Endothelial cell of umbilical vein (primary cell): ENCODE measurements around the gene CMTM8. TPM values are rescaled to one million over a fixed set of nuclear protein-coding genes. Genes with fewer than 3 reads are reported as not detected.

Experiments
- BruUV-seq: library from RNA; stranded (reverse); fragments of 400-500 nt; replicated peaks from 2 replicates; lab custom pipeline; 2021; lab: Mats Ljungman, UMichigan
- CTCF ChIA-PET: fragments of 300-600, 350-600 bp; sonication (Branson Sonifier 250); formaldehyde crosslinking; loops from one replicate; lab custom pipeline; 2021; ENCODE audit warnings: antibody characterized with exemption, inconsistent platforms; lab: Charles Lee
- POLR2A ChIA-PET: fragments of 300-600, 350-600 bp; sonication (Branson Sonifier 250); formaldehyde crosslinking; loops from one replicate; lab custom pipeline; 2021; ENCODE audit warnings: antibody characterized with exemption, inconsistent platforms; lab: Charles Lee
- DNase-seq: peaks from one replicate; pipeline ENCODE4 v3.0.0-alpha.2; 2011; ENCODE audit warnings: low read depth, low spot score
- FAIRE-seq: peaks from 2 replicates; lab custom pipeline; 2011; peaks lifted over from hg19 to GRCh38; lab: Jason Lieb, UNC
- H2AFZ ChIP-seq: 2 replicates; pipeline ENCODE4 v1.6.0; 2012; ENCODE audit warnings: low read depth, low read length, control low read depth, inconsistent platforms
- H3K27ac ChIP-seq: 2 replicates; pipeline ENCODE4 v1.5.1; 2011; ENCODE audit warnings: low read depth, mild to moderate bottlenecking, control low read depth, low read length, moderate library complexity; ENCODE audit not compliant: insufficient read depth
- H3K27me3 ChIP-seq, 2 experiments: 2 replicates each; pipeline versions ENCODE4 v1.6.0 to v1.6.1; 2011; ENCODE audit warnings: low read length in 2 of 2, mixed read lengths in 1 of 2; ENCODE audit not compliant: control insufficient read depth in 2 of 2, insufficient read depth in 2 of 2
- H3K36me3 ChIP-seq, 2 experiments: 2 replicates in 1 of 2; 3 replicates in 1 of 2; pipeline ENCODE4 v1.5.1; 2011; ENCODE audit warnings: low read length in 2 of 2, mild to moderate bottlenecking in 1 of 2, moderate library complexity in 1 of 2; ENCODE audit not compliant: control insufficient read depth in 2 of 2, insufficient read depth in 2 of 2; ENCODE audit errors: extremely low read depth in 1 of 2
- H3K4me1 ChIP-seq: 3 replicates; pipeline ENCODE4 v1.5.1; 2011; ENCODE audit warnings: mild to moderate bottlenecking, low read length; ENCODE audit not compliant: control insufficient read depth, insufficient read depth; ENCODE audit errors: extremely low read depth
- H3K4me2 ChIP-seq: 2 replicates; pipeline ENCODE4 v1.6.1; 2011; ENCODE audit warnings: low read length, control low read depth, mixed read lengths; ENCODE audit not compliant: insufficient read depth
- H3K4me3 ChIP-seq, 3 experiments: fragments of 200-600 bp in 1 of 3; sonication (generic), shearing (Covaris generic) in 1 of 3; replicated peaks in 1 of 3; 2 replicates each; pipeline ENCODE4 v1.5.1; 2011 to 2016; ENCODE audit warnings: control low read depth in 3 of 3, low read length in 3 of 3, mild to moderate bottlenecking in 2 of 3, inconsistent platforms in 1 of 3, low read depth in 1 of 3, moderate library complexity in 1 of 3; ENCODE audit not compliant: insufficient read depth in 1 of 3
- H3K79me2 ChIP-seq: 2 replicates; pipeline ENCODE4 v1.6.0; 2012; ENCODE audit warnings: low read length, inconsistent platforms; ENCODE audit not compliant: control insufficient read depth, insufficient read depth
- H3K9ac ChIP-seq: replicated peaks from 2 replicates; pipeline ENCODE3; 2011; ENCODE audit warnings: low read length, control low read depth; ENCODE audit not compliant: insufficient read depth; ENCODE audit errors: extremely low read depth
- H3K9me1 ChIP-seq: replicated peaks from 3 replicates; pipeline ENCODE4 v1.6.0; 2011; ENCODE audit warnings: mild to moderate bottlenecking, low read length; ENCODE audit not compliant: control insufficient read depth, insufficient read depth; ENCODE audit errors: extremely low read depth
- H3K9me3 ChIP-seq: replicated peaks from 2 replicates; pipeline ENCODE4 v1.5.1; 2012; ENCODE audit warnings: low read length, inconsistent platforms; ENCODE audit not compliant: control insufficient read depth, insufficient read depth
- H4K20me1 ChIP-seq: replicated peaks from 2 replicates; pipeline ENCODE3; 2011; ENCODE audit warnings: mild to moderate bottlenecking, low read length; ENCODE audit not compliant: control insufficient read depth, insufficient read depth; ENCODE audit errors: extremely low read depth
- EZH2 ChIP-seq: IDR thresholded peaks from 2 replicates; pipeline ENCODE4 v1.6.1; 2012; ENCODE audit warnings: borderline replicate concordance, low read depth, mild to moderate bottlenecking, moderate library complexity, low read length, inconsistent platforms; ENCODE audit not compliant: severe bottlenecking
- FOS ChIP-seq: IDR thresholded peaks from 2 replicates; pipeline ENCODE4 v1.6.1; 2011; ENCODE audit warnings: mild to moderate bottlenecking, low read length, moderate library complexity, borderline replicate concordance; ENCODE audit not compliant: insufficient read depth
- GATA2 ChIP-seq: IDR thresholded peaks from 2 replicates; pipeline ENCODE4 v1.7.0; 2011; ENCODE audit warnings: low read depth, mild to moderate bottlenecking, moderate library complexity, mixed read lengths, low read length; ENCODE audit not compliant: insufficient read length, insufficient read depth
- POLR2A ChIP-seq: IDR thresholded peaks from 2 replicates; pipeline ENCODE4 v1.6.1; 2012; ENCODE audit warnings: low read depth, mild to moderate bottlenecking, control low read depth, low read length
- POLR2AphosphoS5 ChIP-seq: IDR thresholded peaks from 2 replicates; pipeline ENCODE4 v1.6.1; 2012; ENCODE audit warnings: low read depth, mild to moderate bottlenecking, control low read depth, low read length, moderate library complexity; ENCODE audit not compliant: insufficient read depth
- dilution Hi-C: fragments of 300-500 bp; cut with MboI; formaldehyde crosslinking; loops from one replicate; pipeline ENCODE4 v1.15.0; 2019; ENCODE audit warnings: low sequenced_read_pairs; ENCODE audit not compliant: extremely low pct_ligation_motif_present
- intact Hi-C: fragments of 100-400 bp; cut with micrococcal nuclease; formaldehyde crosslinking; loops from one replicate; pipeline ENCODE4 v1.10.0; 2022
- polyA plus RNA-seq, 4 experiments: library from polyadenylated mRNA; depleted of rRNA in 3 of 4; stranded (reverse) in 3 of 4; unstranded in 1 of 4; fragments of >200 nt; gene quantifications; 2 replicates each; pipeline versions ENCODE4 v1.2.1 to v1.2.3, GENCODE V29; 2011 to 2012; ENCODE audit warnings: missing spikeins in 1 of 4
- total RNA-seq: library from RNA; stranded (reverse); gene quantifications from 2 replicates; pipeline ENCODE4 v1.2.3, GENCODE V29; 2021

CMTM8 gene
- total and polyA plus RNA-seq, 2 donors (not counting 3 experiments of a cell fraction or from before 2014, with no cell fraction given), result 7.3 to 11.9 TPM

GRCh38 chr3:32325201-32325600 is 86.7 kb downstream of the CMTM8 start:
- H3K27me3 ChIP-seq, result no peaks in the 10 kb centered on the region
- FAIRE-seq (peak; percentile 38), DNase-seq (no peak)
- no peaks in the 10 kb centered on the region for H4K20me1 ChIP-seq
- CTCF ChIA-PET, result interaction anchor here (0.9 to 1.6 kb wide), 4 partner anchors 10 to 29 kb away, joined by 3 to 4 read pairs (median 4); no protein-coding TSS in a partner anchor
- no peak overlapping the region for H3K4me2 ChIP-seq
- no peak overlapping the region for H3K27ac ChIP-seq
- BruUV-seq, result no TSS peak
- no peaks in the 10 kb centered on the region for H3K9me1 ChIP-seq
- H3K79me2 ChIP-seq, result no peaks in the 10 kb centered on the region
- dilution Hi-C loops, result no loop called here
- no peaks in the 10 kb centered on the region for H3K36me3 ChIP-seq
- H3K9ac ChIP-seq, result no peak overlapping the region
- no peak overlapping the region for H2AFZ ChIP-seq
- H3K4me1 ChIP-seq, result no peaks in the 10 kb centered on the region
- H3K4me3 ChIP-seq, result no peak overlapping the region
- intact Hi-C loops, result no loop called here
- POLR2A ChIA-PET, result no interaction called here
- no peaks in the 10 kb centered on the region for H3K9me3 ChIP-seq
- TF ChIP-seq GATA2, result no peak
- TF ChIP-seq POLR2AphosphoS5, result no peak
- no peak for TF ChIP-seq EZH2

- intact Hi-C loops, result no loop called here
Measured at GRCh38 chr3:32325927-32326326, 87.4 kb downstream of the CMTM8 start.

More at GRCh38 chr3:32325927-32326326, 87.4 kb downstream of the CMTM8 start:
- FAIRE-seq (no peak), DNase-seq (no peak)
- TF ChIP-seq FOS (no peak), POLR2A (no peak), POLR2AphosphoS5 (no peak)
- no peaks in the 10 kb centered on the region for H3K36me3 ChIP-seq
- no peaks in the 10 kb centered on the region for H3K4me1 ChIP-seq
- ChIA-PET CTCF (interaction anchor here (0.9 kb wide), 1 partner anchor 12 kb away, joined by 4 read pairs; no protein-coding TSS in a partner anchor), POLR2A (no interaction called here)
- no peaks in the 10 kb centered on the region for H3K79me2 ChIP-seq
- no peak overlapping the region for H3K9ac ChIP-seq
- H3K4me3 ChIP-seq, result no peak overlapping the region
- no peak overlapping the region for H2AFZ ChIP-seq
- H3K4me2 ChIP-seq, result no peak overlapping the region
- no peak overlapping the region for H3K27ac ChIP-seq
- H3K27me3 ChIP-seq, result no peaks in the 10 kb centered on the region
- H3K9me3 ChIP-seq, result no peaks in the 10 kb centered on the region
- H3K9me1 ChIP-seq, result no peaks in the 10 kb centered on the region
- dilution Hi-C loops, result no loop called here
- BruUV-seq, result no TSS peak
- H4K20me1 ChIP-seq, result no peaks in the 10 kb centered on the region
